Left renal pelvis (tissue), 4 donors: ENCODE results near the gene HEPN1. TPM values are rescaled to one million over a fixed set of nuclear protein-coding genes. Genes with fewer than 3 reads are reported as not detected.

ENCODE experiments used
- DNase-seq, 4 donors: peaks; one replicate each; pipeline ENCODE4 v3.0.0-alpha.2; 2013; ENCODE audit warnings: low read depth in 4 of 4, low spot score in 3 of 4
- polyA plus RNA-seq, 4 donors: library from polyadenylated mRNA; unstranded; fragments of 120-200 nt; gene quantifications; one replicate each; pipeline ENCODE4 v1.2.1, GENCODE V29; 2013; ENCODE audit not compliant: insufficient read length in 4 of 4

Gene HEPN1
- polyA plus RNA-seq, 4 donors: 0.92 to 1.5 (median 0.96) TPM; not detected in 1

GRCh38 chr11:124898263-124898680 is 20.8 kb upstream of the HEPN1 start:
- DNase-seq: no peak

DNA sequence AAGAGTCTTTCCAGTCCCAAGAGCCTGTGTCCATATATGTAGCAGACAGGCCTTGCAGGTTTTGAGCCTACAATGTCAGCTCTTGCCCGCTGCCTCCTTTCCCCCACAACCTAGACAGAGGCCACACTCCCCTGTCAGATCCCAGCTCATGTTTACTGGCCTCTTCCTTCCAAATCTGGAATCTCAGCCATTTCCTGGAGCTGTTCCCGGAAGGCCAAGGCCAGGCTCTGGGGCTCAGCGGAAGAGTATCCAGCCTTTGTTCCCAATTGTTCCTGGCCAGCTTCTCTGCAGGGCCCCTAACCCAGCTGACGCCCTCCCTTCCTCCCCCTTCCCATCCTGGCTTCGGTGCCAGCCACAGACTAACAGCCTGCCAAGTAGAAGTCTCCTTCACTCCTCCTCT is 20.3 kb upstream of the HEPN1 start:
- no peak for DNase-seq

GRCh38 chr11:124899383-124900145 is 19.5 kb upstream of the HEPN1 start:
- DNase-seq: no peak

- no peak for DNase-seq
Observed at GRCh38 chr11:124900464-124900863, 18.6 kb upstream of the HEPN1 start.

DNA sequence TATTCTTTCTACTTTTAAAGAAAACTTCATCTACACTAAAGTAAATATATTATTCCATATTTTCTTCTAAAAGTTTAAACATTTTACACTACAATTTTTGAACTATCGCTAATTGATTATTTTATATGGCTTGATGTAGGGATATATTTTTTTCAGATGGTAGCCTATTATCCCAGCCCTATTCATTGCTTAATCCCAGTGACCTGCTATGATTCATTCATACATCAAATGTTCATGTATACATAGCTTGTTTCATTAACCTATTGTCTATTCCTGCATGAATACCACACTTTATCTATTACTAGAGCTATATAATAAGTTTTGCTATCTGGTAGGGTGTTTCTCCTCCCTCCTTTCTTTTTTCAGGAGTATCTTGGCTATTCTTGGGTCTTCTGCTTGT is 16.4 kb upstream of the HEPN1 start:
- DNase-seq: no peak

GRCh38 chr11:124915541-124916369 is 3.3 kb upstream of the HEPN1 start:
- no peak for DNase-seq

GRCh38 chr11:124916370-124916710 is 2.7 kb upstream of the HEPN1 start:
- no peak for DNase-seq

DNA sequence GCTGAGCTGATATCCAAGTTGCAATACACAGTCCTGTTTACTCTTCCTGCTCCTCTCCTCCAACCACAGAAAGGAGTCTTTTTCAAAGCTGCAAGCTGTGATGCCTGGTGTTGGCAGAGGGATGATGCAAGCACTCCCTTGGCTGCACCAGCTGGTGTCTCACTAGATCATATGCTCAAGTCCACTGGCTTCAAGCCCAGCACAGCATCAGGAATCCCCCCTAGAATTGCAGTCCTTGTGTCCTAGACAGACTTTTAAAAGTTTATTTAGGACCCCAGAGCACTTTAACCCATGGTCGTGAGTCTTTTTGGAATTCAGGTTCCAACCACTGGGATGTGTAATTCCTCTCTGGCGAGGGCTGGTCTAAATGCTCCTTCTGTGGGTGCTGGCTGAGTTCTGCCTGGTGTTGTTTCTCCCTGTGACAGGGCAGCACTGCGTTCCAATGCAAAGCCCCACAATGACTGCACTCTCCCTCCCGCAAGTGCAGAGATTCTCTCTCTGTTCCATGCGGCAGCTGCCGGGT is 1.9 kb upstream of the HEPN1 start:
- no peak for DNase-seq

DNA sequence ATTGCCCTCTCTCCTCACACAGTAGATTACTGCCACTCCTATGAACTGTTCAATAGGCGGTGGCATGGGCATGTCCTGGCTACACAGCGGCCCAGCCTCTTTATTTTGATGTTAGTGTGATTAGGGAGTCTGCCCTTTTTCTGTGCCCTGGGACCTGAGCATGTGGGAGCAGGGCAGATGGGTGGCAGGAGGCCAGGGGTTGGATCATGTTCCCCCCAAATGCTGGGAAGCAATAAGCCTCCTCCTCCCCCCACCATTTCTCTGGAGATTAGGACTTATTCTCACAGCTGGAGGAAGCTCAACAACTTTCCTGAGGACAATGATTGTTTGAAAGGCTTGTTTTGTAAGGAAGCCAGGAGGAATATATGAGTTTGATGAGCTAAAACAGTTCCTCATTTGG is 848 bp downstream of the HEPN1 start:
- DNase-seq: no peak

DNA sequence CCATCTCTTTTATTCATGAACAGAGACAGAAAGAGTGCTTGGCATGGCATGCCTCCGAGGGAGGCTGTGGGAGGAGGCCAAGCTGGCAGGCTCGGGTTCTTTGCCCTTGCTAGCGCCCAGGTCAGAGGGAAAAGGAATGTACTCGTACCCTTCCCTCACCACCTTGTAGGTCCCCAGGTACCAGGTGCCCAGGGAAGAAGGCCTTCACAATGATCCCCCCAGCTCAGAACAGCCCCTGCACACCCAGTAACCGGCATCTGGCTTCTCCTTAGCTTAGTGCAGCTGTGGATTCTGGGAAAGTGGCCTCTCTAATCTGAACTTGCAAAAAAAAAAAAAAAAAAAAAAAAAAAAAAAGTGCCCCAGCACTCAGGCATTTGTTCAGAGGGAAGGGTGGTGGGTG is 1.3 kb downstream of the HEPN1 start:
- DNase-seq: no peak

- DNase-seq: peak; percentile 63 to 79 (median 70)
Observed at GRCh38 chr11:124920870-124921609, 2.0 kb downstream of the HEPN1 start.

DNA sequence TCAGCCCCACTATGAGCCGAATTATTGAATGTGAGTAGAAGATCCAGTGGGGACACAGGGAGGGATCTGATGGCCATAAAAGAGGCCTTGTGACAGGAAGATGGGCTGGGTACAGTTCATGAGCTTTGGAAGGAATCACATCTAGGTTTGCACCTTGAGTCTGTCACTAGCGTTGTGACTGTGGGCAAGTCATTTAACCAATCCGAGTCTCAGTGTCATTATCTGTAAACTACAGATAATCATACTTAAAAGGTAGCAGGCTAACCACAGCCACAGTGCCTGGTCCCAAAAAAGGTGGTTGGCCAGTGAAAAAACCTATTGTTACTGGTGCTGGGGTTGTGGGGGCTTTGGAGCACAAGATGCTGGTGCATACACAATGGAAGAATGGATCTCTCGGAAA is 3.8 kb downstream of the HEPN1 start:
- no peak for DNase-seq

DNA sequence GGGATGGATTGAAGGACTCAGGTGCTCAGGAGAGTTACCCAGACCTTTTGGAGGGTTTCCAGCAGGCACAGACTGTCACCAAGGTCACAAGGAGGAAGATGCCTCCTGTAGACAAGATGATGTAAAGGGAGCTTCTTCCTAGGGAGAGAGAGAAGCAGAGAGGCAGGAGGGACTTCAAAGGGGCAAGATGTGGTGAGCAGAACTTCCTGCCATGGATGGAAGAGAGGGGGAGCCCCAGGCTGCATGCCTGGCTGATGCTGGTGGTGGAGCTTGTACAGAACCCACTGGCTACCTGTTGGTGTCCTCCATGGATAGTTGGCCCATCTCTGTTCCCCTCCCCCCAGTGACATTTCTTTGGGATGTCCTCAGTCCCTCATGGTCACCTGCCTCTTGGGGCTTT is 4.2 kb downstream of the HEPN1 start:
- no peak for DNase-seq

DNA sequence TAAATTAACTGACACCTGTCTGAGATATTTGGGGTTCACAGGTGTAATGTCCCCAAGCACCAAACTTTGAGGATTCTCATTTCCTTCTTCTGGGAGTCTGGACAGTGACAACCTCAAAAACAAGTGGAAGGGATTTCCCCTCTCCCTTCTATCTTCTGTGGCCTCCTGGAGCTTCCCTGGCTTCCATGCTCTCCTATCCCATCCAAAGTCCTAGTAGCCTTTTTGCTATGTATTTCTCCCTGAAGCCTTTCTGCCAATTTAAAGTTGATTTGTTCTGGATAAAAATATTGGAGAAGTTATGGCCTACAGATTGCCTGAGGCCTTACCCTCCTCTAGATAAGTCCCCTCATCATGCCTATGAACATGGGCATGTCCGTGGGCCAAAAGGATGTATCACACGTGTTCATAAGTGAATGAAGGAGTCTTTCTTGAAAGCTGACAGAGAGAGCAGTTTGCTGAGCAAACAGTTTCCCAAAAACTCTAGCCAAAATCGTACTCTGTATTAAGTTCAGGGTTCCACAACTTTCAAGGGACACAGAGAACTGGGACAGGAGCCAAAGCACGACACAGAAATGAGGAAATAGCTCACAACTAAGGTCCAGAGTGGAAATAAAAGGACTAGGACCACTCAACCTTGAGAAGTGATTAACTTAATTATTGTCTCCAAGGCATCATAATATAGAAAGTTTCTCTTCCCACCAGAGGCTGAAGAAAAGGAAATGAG is 10.1 kb downstream of the HEPN1 start:
- no peak for DNase-seq

DNA sequence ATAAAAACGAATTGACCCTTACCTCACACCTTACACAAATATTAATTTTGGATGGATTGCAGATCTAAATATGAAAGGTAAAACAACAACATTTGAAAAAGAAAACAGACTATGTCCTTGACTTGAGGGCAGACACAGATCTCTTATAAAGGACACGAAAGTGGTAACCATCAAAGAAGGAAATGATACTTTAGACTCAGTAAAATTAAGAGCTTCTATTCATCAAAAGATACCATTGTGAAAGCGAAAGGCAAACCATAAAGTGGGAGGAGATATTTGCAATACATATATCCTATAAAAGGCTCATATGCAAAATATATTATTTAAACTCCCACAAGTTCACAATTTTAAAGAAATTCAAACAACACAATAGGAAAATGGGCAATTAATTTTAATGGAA is 11.7 kb downstream of the HEPN1 start:
- DNase-seq: no peak

- no peak for DNase-seq
Observed at GRCh38 chr11:124934862-124935547, 16.0 kb downstream of the HEPN1 start.

DNA sequence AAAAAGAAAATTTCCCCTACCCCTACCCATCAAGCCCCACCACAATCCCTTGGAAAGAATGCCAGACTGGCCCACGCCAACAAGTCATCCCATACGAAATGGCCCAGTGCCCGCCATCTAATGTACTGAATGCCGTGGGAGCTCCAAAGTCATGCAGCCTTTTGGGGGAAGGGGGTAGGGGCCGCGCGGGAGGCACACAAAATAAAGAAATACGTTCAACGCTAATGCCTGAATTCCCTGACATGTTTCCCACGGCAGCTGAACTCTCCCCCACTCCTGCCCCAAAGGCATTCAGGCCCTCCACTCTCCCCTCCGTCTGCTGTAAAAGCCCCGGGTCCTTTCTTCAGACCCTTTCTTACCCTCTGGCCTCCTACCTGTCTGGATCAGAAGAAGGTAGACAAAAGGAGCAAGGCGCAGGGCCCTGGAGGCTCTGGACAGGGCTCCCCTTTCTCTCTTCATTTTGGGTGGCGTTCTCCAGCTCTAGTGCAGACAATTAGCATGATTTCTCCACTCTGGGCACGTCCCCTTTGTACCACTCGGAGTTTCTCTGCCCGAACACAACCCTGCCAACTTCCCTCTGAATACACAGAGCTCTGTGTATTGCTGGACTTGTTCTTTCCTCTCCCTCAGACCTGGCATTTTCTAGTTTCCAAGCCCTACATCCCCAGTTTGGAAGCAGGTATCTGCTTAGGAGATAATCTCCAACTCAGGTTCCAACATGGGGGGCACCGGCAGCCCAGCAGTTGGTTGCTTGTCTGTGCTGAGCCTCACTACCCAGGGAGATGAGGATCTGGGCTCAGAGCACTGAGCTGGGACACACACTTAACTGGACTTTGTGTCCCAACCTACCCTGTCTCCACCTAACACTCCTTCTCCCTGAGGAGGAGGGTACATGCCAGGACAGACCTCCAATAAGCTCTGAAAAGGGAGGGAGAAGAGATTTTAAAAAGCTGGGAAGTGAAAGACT is 16.8 kb downstream of the HEPN1 start, which contains the start of gene HEPACAM:
Gene HEPACAM, minus strand, starts transcription at position 500 of the 967 bp plus-strand sequence. Its CDS starts 41 bp downstream, at position 459.
- no peak for DNase-seq

GRCh38 chr11:124937336-124937935 is 18.4 kb downstream of the HEPN1 start:
- DNase-seq: no peak
